Measurements from ENCODE around the gene SORBS1.

SORBS1 gene

DNA sequence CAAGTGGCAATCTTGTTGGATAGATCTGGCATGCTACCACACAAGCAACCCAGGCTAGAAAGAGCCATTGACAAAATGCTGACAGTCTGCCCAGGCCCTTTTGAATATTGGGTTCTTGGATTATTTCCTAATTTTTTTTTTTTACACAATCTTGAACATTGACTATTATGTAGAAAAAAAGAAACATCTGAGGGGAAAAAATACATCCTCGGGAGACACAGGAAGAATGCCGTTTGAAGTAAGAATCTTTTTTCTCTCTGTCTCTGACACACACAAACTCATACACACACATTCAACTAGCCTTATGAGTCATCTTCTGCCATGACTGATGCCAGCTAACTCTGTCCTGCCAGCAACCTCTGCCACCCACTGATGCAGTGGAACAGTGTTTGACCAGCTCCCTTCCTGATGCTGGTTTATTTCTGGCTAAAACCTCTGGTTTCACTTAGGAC, 47.2 kb downstream of the SORBS1 start:
- DNase-seq (ENCODE audit: low spot score), result peak; percentile 22

DNA sequence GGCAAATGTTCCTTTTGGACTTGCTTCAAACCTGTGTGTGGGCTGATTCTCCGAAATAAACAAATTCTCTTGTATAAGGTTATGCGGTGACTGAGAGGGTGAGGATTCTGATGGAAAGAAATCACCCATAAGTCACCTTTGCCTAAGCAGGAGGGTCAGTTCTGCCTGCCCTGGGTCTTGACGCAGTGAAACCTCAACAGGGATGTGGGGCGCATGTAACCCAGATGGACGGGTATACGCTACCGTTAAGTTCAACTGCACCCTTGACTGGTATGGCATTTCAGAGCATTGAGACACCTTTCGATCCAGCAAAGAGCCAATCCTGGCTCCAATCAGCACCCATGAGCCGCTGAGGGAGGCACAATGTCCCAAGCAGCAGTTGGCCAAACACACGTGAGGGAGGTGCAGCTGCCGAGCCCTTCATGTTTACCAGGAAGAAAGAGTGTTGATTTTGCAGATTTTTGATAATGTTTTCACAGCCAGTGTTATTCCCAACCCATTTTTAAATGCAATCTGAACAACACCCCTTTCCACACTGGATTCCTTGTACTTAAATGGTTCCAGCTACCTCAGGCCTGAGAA, 48.1 kb downstream of the SORBS1 start:
- DNase-seq (ENCODE audit: low spot score), result no peak

DNA sequence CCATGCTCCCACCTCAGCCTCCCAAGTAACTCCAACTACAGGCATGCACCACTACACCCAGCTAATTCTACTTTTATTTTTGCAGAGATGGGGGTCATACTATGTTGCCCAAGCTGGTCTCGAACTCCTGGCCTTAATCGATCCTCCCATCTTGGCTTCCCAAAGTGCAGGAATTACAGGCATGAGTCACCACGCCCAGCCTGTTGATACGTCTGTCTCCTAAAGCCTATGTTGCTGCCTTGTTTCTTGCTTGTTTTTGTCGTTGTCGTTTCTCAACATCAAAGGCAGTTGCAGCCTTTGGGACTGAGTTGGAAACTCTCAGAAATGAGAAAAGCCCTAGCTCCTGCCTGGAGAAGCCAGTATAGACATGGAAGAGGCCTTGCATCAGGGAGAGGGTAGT, 49.9 kb downstream of the SORBS1 start:
- no peak for DNase-seq (ENCODE audit: low spot score)

DNA sequence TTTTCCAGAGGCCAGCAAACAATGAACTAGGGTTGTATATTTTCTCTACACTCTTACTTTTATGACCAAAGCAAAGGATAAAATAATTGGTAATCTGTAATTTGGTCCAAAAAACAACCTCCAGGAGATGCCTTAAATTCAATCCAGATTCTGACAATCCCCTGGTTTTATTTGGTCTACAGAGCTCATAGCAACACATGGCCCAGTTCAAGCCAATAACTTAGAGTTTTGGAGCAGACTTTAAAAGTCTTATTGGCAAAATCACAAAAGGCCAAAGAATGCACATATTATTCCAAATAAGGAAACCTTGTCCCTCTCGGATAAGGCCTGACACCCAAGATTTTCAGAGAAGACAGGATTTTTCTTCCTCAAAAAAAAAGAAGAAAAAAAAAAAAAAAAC, 51.9 kb downstream of the SORBS1 start:
- no peak for DNase-seq (ENCODE audit: low spot score)

DNA sequence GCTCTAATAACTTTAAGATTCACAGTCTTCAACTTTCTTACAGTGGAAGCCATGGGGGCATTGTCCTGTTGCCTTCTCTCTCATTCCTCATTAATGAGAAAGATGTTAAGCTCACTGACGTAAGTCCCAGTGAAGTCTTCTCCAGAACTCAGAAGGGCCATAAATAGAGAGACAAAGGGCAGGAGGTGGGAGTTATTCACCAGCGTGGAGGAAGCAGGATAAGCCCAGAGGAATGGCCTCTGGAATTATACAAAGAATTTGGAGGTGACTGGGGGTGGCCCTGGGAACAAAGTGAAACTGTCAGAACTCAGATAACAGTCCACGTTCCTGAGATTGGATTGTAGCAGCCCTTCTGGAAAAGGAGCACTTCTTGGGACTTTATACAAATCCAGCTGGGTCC, 52.4 kb downstream of the SORBS1 start:
- no peak for DNase-seq (ENCODE audit: low spot score)

DNA sequence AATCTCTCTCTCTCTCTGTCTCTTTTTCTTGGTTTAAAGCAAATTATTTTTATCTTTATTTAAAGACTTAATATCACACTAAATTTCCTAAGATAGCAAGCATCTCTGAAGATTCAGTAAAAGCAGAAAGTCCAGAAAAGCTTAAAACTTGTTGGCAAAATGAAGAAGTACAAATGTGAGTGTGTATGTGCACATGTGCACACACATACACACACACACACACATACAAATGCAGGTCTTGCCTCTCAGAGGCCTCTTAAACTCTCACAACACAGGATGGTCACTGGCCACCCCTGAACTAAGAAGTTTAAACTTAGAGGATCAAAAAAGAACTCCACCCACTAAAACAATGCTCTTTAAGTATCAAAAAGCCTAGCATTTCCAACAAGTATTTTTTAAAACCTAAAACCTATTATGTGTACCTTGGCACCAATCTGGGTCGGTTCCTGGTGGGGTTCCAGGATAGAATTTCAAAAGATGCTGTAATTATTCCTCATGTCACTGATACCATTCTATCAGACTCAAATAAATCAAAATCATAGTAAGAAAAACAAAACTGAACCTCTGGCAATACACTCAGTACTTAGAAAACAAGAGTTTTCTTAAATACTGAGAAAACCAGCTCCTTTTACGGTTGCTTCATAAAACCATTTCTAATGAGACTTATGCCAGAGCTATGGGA, 55.0 kb downstream of the SORBS1 start:
- DNase-seq (ENCODE audit: low spot score), result no peak

DNA sequence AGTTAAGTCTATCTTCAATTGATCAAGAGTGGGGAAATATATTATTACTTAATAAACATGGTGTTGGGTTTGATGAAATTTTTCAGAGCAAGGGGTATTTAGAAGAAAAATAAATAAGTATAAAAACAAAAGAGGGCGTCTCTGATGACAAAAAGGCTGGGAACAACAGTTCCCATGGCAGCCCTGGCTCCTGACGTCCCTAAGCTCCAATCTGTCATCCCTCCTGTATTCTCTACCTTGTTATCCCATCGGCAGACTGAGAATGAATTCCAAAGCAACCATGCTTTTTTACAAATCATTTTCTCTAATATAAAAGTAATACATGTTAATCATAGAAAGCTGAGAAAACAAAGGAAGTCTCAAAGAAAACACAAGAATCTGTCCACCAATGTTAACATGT, 55.5 kb downstream of the SORBS1 start:
- DNase-seq (ENCODE audit: low spot score), result no peak

DNA sequence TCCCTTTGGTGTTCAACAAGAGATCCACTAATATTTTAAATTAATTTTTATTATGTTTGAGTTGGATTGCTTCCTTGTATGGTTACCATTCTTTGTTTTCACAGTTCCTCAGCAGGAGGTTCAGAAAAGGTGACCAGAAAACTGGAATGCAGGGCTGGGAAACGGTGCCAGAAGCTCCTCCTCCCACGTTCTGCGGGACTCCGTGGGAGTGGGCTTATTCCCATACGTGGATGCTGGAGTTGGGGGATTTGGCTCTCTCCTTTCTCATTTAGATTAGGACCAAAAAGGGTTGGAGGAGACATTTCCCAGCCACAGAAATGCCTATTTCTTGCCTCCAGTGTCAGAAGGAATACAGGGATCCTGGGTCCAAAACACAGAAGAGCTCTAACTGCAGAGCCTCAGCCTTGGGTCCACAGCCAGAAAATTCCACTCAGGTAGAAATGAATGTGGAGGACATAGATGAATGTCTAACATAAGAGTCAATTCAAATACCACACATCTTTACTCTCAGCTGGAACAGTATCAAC, 56.0 kb downstream of the SORBS1 start:
- no peak for DNase-seq (ENCODE audit: low spot score)

DNA sequence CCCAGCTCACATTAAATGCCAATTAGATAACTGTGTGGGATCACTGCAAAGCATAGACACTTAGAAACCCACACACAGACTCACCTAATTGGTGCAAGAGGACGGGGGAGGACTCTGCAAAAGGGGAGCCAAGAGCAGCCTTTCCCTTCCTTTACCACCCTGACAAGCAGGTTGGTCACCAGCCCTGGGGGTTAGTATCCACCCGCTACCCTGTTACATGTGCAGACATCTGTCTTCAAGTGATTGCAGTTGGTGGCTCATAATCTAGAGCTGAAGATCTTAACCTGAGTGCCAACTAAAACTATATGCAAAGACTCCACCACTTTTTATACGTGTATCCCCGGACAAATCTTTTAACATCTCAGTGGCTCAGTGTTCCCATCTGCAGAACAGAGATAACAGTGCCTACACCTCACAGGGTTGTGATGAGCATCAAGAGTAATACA, 56.9 kb downstream of the SORBS1 start:
- no peak for DNase-seq (ENCODE audit: low spot score)

DNA sequence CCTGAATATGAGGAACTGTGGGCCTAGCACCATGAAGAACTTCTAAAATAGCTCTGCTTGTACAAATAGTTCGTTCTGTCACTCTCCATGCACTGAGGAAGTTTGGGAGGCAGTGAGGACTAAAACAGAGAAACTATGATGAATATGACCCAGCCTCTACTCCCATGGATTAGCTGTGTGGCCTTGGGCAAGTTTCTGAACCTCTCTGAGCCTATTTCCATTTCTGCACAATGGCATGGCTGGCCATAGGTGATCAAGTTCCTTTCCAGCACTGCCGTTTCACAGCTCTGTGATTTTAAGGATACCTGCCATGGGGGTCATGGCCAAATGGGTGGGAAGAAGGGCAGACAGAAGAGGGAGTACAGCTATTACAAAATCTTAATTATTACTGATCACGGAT, 57.6 kb downstream of the SORBS1 start:
- no peak for DNase-seq (ENCODE audit: low spot score)

DNA sequence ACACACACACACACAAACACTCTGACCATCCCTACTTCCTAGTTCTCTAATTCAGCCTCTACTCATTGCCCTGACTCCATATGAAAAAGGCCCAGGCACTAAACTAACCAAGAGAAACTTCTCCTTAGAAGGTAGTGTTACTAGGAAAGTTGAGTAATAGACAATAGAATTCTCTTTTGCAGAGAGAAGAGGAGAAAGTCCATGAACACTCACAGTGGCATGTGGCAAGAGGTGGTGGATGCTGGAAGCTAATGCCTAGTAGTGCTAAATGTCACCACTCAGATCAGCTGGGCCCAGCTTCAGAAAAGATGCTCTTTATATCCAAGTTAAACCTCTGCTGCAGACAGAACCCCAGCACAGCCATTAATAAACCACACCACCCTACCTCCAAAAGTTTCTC, 58.2 kb downstream of the SORBS1 start:
- DNase-seq (ENCODE audit: low spot score), result no peak

DNA sequence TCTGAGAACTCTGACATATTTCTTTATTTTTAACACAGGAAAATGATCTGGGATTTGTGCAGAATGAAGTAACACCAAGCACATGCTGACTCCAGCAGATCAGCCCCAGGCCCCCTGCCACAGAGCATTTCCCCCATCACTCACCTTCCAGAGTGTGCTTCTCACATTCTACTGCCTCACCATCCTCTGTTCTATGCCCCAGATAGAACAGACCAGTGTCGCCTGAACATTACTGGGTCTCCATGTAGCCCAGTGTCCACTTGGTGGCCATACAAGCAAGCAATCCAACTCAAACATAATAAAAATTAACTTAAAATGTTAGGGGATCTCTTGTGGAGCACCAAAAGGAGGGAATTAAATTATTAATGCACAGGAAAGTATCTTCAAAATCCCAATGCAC, 58.8 kb downstream of the SORBS1 start:
- no peak for DNase-seq (ENCODE audit: low spot score)

DNA sequence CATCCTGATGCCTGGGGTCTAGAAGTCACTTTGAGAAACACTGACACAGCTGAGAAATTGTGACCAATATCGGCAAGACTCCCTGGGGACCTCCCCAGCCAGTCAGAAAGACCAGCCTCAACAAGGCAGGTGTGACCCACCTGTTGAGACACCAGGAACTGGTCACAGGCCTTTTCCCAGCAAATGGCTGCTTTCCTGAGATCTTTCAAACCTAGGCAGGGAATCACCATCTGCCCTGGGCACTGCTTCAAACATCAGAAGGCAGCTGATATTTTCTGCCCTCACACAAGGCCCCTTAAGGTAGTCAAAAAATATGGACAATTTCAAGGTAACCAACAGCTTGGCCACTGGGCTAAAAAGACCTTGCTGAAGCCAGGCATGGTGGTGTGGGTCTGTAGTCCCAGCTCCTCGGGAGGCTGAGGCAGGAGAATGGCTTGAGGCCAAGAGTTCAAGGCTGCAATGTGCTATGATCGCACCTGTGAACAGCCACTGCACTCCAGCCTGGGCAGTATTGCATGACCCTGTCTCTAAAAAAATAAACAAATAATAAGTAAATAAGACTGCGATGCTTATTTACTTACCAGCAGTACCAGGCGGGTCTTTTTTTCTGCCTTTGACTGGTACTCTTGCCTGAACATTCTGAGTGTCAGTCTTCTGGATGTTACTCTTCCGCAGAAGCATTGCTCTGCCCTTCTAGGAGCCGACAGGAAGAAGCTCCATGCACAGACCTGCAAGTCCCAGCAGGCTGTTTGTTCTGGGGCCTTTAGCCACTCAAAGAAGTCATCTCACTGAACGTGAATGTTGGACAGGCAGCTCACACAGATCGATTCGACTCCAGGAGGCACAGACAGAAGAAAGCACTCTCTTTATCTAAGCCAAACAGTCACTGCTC, 59.7 kb downstream of the SORBS1 start:
- DNase-seq (ENCODE audit: low spot score), result no peak

DNA sequence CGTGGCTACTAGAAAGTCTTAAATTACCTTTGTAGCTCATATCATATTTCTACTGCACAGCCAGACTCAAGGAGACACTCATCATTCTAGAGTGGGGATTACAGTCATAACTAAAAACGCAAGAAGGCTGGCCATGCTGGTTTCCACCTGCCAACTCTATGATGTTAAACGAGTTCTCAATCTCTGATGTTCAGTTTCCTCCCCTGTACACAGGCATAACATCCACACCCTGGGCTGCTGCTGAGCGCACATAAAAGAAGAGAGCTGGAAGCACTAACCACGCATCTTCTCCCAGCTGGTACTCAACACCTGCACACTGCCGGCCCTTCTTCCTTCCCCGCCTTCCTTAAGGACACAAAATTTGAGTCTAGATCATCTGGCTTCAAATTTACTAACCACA, 60.5 kb downstream of the SORBS1 start:
- DNase-seq (ENCODE audit: low spot score), result no peak

DNA sequence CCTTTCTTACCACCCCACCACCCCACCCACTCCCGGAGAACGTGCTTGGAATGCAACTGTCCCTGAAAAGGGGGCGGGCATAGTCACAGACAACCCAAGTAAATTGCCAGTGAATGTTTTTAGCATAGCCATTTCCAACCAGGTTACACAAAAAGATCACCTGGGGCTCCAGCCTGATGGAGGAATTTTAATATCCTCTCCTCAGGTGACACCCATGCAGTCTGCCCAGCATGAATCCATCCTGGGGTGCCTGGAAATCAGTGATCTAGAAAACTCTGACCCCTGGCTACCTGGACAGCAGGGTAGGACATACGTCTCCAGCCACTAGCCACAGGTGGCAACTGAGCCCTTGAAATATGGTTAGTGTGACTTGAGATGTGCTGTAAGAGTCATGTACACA, 61.1 kb downstream of the SORBS1 start:
- DNase-seq (ENCODE audit: low spot score), result no peak

DNA sequence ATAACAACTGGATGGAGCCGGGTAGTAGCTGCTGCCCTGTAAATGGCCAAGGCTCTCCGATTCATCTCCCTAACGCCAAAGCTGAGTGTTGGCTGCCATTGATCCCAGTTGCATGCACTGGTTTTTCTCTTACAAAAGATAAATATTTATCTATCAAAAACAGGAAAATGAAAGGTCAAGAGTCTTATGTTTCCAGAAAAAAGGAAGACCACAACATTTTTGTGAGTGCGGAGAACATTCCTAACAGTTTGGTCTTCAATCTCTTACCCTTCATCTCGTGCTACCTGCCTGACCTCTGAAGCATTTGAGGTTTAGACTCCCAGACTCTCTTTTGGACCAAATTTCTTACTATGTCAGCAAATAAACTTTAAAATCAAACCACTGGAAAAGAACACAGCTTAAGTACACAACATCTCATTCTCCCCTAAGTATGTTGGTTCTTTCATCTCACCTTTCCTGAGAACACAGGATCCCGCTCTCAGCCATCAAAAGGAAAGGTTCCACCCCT, 61.6 kb downstream of the SORBS1 start:
- no peak for DNase-seq (ENCODE audit: low spot score)

DNA sequence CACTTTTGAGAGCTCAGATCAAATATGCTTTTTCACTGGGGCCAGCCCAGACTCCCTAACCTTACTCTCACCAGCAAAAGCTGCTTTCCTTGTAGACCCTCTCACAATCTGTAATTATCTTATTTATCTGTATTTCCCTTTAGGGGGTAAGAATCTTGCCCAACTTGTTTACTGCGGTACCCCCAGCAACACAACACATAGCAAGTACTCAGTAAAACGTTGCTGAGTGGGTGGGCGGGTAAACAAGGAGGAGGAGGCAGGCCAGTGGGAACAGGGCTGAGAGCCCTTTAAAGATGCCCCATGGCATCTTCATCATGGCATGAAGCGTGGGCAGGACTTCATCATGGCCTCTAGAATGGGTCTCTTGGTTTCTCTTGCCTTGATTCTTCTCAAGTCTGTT, 64.2 kb downstream of the SORBS1 start:
- DNase-seq (ENCODE audit: low spot score), result no peak

DNA sequence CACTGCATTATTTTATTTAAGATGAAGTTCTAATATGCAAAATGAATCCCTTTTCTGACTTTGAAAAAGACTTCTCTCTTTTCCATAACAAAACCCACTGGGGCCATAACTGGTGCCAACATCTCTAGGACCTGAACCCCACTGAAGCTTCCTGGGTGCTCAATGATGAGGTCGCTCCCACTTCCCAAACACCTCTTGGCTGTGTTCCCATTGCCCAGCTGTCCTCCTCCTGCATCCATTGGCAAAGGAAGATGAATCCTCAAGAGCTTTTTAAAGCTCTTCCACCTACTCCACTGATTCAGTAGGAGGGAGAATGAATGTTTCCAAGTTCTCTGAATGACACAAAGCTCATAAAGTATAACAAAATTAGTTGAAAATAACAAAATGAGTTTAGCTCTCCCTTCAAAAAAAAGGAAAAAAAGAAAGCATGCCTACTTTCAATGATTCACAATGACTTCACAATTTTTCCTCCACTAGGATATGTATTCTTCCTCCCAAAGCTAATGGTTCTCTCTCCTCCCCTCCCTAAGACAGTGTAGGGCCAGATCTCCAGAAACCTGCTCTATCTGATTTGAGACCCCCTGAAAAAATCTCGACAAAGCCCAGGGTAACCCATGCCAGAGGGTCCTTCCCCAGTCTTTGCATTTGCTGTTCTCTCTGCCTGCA, 64.8 kb downstream of the SORBS1 start:
- no peak for DNase-seq (ENCODE audit: low spot score)

DNA sequence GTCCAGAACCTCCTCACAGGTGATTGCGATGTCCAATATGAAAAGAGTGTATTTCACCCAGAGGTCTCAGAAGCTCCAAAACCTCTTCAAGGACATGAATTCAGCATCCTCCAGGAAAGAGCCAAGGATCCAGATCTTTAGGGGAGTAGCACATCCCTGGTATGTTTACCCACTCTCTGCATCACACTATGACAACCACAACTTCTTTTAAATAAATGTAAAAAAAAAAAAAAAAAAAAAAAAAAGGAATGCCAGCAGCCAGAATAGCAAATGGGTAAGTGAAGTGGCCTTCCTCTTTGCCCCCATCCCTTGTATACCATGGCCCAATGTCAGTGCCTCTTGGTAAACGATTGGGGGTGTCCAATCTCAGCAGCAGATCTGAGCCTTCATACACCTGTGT, 67.3 kb downstream of the SORBS1 start:
- DNase-seq (ENCODE audit: low spot score), result no peak

DNA sequence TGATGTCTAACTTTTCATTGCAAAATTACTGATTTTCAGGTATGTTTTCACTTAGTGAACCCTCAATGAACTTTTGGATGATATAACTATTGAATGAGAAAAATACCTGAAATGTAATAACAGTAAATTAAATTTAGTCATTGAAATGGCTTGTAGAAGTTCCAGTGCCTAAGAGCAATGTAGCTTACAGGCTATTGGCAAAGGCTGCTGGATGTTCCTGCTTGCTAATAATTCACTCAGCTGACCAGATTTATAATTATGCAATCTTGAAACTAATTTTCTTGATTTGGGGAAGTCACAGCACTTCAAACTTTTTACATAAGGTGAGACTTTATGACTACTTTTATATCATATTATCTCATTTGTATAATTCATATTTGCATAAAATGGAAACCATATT, 73.2 kb downstream of the SORBS1 start:
- no peak for DNase-seq (ENCODE audit: low spot score)

DNA sequence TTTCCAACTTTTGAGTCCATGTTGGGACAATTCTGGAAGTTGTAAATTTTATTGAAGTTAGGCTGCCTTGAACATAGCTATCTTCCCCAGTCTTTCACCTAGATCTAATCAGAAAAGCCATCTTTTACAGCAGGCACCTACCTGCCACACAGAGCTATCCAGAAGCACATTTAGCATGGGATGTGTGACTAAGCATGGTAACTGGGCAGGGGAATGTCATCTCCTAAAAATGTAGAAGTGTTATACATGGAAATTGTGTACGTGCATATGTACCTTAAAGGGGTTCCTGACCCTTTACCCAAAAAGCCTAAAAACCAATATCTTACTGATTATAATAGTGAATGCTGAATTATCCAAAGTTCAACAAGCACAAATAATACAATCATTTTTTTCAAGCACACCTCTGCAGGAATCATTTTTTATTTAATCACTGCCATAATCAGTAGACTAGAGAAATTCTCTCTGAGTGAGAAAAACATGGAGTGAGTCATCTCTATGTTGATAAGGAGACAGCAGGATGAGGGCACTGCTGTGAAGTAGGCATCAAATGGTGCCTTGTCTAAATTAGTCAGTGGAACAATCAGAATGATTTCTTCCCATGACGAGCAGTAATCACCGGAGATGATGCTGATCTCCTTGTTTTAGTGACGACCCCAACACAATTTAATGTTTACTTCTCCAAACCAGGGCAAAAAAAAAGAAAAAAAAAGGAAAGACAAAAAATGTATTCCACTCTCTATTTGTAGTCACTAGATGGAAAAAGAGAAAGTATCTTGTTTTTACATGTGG, 75.9 kb downstream of the SORBS1 start:
- no peak for DNase-seq (ENCODE audit: low spot score)
